Colonic mucosa (tissue), 4 donors: ENCODE results near the gene LIN7A. TPM values are rescaled to one million over a fixed set of nuclear protein-coding genes. Genes with fewer than 3 reads are reported as not detected.

Experiments used
- DNase-seq: peaks from one replicate; pipeline ENCODE4 v3.0.0-alpha.2; 2020
- H3K27ac ChIP-seq: fragments of 200-600 bp; one replicate; pipeline ENCODE4 v1.8.0; 2021
- H3K27me3 ChIP-seq: fragments of 200-600 bp; one replicate; pipeline ENCODE4 v1.8.0; 2021
- H3K36me3 ChIP-seq: fragments of 200-600 bp; one replicate; pipeline ENCODE4 v1.8.0; 2021
- H3K4me1 ChIP-seq: fragments of 200-600 bp; one replicate; pipeline ENCODE4 v1.8.0; 2021; ENCODE audit warnings: mild to moderate bottlenecking
- H3K4me3 ChIP-seq: fragments of 200-600 bp; one replicate; pipeline ENCODE4 v1.8.0; 2021
- H3K9ac ChIP-seq, 2 donors: one replicate each; pipeline ENCODE4 v1.7.0; 2013; ENCODE audit warnings: control low read depth in 2 of 2, low read depth in 2 of 2, low read length in 2 of 2
- H3K9me3 ChIP-seq: fragments of 200-600 bp; one replicate; pipeline ENCODE4 v1.8.0; 2021
- intact Hi-C: fragments of 100-400 bp; cut with DNase I; formaldehyde crosslinking; loops from one replicate; pipeline ENCODE4 v1.14.1; 2022
- total RNA-seq, 2 donors: library from RNA; stranded (reverse); fragmentation: NEBNext Ultra II Directional in 1 of 2; extraction: Animal tissue kit (Norgen Biotek cat#: 25700) in 1 of 2; gene quantifications; one replicate each; pipeline ENCODE4 v1.2.1, GENCODE V29; 2021
- TF ChIP-seq, protein P1 (sequence below): fragments of 200-600 bp; IDR thresholded peaks from one replicate; pipeline ENCODE4 v1.8.0; 2022; ENCODE audit warnings: antibody characterized with exemption, mild to moderate bottlenecking
- donor health status: healthy.
- donor health status: DM: no; HTN: no; CAD: no.
- donor health status: DM: no; HTN: no; CAD: no.

LIN7A gene, protein sequence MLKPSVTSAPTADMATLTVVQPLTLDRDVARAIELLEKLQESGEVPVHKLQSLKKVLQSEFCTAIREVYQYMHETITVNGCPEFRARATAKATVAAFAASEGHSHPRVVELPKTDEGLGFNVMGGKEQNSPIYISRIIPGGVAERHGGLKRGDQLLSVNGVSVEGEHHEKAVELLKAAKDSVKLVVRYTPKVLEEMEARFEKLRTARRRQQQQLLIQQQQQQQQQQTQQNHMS
- 1 to 10 TPM in 1 of 2 donors, under 1 TPM in 1; 0.17 to 1.8 TPM for total RNA-seq

DNA sequence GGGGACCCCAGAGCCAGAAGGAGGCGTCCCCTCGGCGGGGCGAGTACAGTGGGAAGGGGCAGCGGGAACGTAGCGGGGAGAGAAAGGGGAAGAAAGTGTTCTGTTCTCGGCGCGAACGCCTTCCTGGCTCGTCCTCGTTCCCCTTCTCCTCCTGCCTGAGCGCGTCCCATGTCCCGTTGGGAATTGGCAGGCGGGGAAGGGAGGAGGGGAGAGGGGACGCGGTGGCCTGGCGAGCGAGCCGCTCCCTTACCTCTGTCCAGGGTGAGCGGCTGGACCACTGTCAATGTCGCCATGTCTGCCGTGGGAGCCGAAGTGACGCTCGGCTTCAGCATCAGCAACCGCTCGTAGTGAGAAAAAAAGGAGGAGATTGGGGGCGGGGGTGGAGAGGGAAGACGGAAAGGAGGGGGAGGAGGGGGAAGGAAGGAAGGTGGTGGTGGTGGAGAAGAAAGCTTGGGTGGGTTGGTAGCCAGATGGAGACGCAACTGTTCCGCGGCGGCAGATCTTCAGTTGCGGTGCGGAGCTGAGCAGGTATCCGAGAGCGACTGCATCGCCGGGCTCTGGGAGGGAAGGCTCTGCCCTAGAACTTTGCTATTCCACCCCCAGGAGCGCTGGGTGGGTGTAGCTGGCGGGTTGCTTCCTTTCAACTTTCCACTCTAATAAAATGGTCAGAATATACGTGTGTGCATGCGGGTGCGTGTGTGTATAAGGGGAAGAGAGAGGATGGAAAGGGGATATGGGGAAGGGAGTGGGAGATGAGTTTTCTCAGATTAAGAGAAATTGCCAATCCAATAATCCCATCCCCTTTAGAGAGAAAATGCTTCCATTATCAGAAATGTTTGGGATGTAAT lies at the start of gene LIN7A:
LIN7A (minus strand) TSS at position 544 of the 848 bp plus-strand sequence; CDS start at position 332, 212 bp downstream.
- Histone ChIP-seq H3K36me3 (no peaks in the 10 kb centered on the region), H3K27ac (no peak within 1 kb of the TSS), H3K9ac (peak within 1 kb of the TSS in 1 of 2 donors; percentile 57), H3K4me1 (no peaks in the 10 kb centered on the region), H3K27me3 (peaks cover 13% of the 10 kb centered on the region), H3K9me3 (no peaks in the 10 kb centered on the region), H3K4me3 (peak within 1 kb of the TSS; percentile 47)
- peak; percentile 17 for DNase-seq
- TF ChIP-seq, protein P1, sequence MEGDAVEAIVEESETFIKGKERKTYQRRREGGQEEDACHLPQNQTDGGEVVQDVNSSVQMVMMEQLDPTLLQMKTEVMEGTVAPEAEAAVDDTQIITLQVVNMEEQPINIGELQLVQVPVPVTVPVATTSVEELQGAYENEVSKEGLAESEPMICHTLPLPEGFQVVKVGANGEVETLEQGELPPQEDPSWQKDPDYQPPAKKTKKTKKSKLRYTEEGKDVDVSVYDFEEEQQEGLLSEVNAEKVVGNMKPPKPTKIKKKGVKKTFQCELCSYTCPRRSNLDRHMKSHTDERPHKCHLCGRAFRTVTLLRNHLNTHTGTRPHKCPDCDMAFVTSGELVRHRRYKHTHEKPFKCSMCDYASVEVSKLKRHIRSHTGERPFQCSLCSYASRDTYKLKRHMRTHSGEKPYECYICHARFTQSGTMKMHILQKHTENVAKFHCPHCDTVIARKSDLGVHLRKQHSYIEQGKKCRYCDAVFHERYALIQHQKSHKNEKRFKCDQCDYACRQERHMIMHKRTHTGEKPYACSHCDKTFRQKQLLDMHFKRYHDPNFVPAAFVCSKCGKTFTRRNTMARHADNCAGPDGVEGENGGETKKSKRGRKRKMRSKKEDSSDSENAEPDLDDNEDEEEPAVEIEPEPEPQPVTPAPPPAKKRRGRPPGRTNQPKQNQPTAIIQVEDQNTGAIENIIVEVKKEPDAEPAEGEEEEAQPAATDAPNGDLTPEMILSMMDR, result no peak
- intact Hi-C loops, result no loop called here

DNA sequence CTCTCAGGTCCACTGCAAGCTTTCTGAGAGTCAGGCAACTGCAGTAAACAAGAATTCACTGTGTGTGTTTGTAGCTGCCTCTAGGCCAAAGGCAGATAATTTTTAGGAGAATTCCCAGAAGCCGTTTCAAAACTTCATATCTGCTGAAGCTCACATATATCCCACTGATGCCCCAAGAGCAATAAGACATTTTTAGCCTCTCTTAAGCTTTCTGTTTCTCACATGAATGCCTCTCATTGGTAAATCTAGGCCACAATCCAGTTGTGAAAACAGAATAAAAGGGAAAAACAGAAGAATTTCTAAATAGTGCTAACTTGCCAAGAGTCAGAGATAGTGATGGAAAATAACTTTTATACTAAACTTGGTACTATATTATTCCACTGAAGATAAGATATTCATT lies 48.5 kb upstream of the LIN7A start:
- intact Hi-C loops, result no loop called here
- Histone ChIP-seq H3K4me1 (no peaks in the 10 kb centered on the region), H3K27ac (no peak overlapping the region), H3K9me3 (no peaks in the 10 kb centered on the region), H3K36me3 (no peaks in the 10 kb centered on the region), H3K27me3 (no peaks in the 10 kb centered on the region), H3K4me3 (no peak overlapping the region), H3K9ac (no peak overlapping the region)
- TF ChIP-seq, protein P1, result no peak
- DNase-seq, result no peak

DNA sequence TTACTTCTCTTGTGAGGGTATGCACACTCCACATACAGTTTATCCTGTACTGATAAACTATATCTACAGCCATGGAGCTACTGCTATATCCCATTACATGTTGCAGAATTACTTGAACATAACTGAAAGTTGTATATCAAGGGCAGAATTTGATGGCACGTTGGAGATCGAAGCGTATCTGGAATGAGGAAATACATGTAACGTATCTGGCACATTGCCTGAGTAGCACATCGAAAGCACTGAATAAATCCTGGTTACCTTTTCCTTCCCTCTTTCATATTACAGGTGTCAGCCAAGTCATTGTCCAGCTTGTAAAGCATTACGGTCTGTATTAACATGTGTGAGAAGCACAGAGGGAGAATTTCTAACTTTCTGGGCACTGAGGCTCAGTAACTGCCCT lies 42.1 kb upstream of the LIN7A start:
- no peak overlapping the region for H3K27ac ChIP-seq
- peak; percentile 21 for DNase-seq
- H3K36me3 ChIP-seq, result no peaks in the 10 kb centered on the region
- no peaks in the 10 kb centered on the region for H3K4me1 ChIP-seq
- intact Hi-C loops, result no loop called here
- TF ChIP-seq, protein P1, result no peak
- no peak overlapping the region for H3K9ac ChIP-seq
- H3K9me3 ChIP-seq, result no peaks in the 10 kb centered on the region
- H3K4me3 ChIP-seq, result no peak overlapping the region
- no peaks in the 10 kb centered on the region for H3K27me3 ChIP-seq

DNA sequence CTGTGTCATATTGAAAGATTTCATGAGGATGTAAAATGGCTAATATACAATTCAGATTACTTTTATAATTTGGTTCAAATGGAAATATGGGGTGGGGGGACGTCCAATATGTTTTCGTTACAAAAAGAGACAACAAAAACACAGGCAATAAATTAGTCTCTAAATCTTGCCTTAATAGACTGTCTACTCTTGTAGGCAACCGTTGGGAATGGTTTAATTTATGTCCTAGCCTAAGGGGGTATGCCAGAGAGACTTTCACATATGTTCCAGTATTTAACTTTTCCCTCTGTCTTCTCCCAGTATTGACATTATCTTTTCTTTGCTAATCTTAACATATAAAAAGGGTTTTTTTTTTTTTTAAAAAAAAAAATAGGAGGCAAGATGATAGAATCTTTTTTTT lies 41.5 kb upstream of the LIN7A start:
- Histone ChIP-seq H3K4me1 (no peaks in the 10 kb centered on the region), H3K9ac (no peak overlapping the region), H3K27me3 (no peaks in the 10 kb centered on the region), H3K27ac (no peak overlapping the region), H3K36me3 (no peaks in the 10 kb centered on the region), H3K4me3 (no peak overlapping the region), H3K9me3 (no peaks in the 10 kb centered on the region)
- intact Hi-C loops, result no loop called here
- TF ChIP-seq, protein P1, result no peak
- DNase-seq, result no peak

DNA sequence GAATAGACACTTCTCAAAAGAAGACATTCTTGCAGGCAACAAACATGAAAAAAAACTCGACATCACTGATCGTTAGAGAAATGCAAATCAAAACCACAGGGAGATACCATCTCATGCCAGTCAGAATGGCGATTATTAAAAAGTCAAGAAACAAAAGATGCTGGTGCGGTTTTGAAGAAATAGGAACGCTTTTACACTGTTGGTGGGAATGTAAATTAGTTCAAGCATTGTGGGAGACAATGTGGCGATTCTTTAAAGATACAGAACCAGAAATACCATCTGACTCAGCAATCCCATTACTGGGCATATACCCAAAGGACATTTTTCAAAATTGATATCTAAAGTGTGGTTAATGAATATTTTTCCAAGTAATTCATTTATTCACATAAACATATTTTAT lies 39.6 kb upstream of the LIN7A start:
- no peaks in the 10 kb centered on the region for H3K27me3 ChIP-seq
- no peaks in the 10 kb centered on the region for H3K9me3 ChIP-seq
- DNase-seq, result no peak
- TF ChIP-seq, protein P1, result no peak
- H3K36me3 ChIP-seq, result no peaks in the 10 kb centered on the region
- H3K9ac ChIP-seq, result no peak overlapping the region
- no peaks in the 10 kb centered on the region for H3K4me1 ChIP-seq
- intact Hi-C loops, result no loop called here
- no peak overlapping the region for H3K27ac ChIP-seq
- H3K4me3 ChIP-seq, result no peak overlapping the region
